Globus pallidus (tissue), 1 donor: Measurements from ENCODE around the gene MIPOL1.

Source experiments
- DNase-seq: peaks from one replicate; pipeline ENCODE4 v3.0.0-alpha.2; 2015; ENCODE audit warnings: low spot score

Gene MIPOL1

GRCh38 chr14:37399517-37399916 lies 201.8 kb downstream of the MIPOL1 start:
- DNase-seq, result no peak

DNA sequence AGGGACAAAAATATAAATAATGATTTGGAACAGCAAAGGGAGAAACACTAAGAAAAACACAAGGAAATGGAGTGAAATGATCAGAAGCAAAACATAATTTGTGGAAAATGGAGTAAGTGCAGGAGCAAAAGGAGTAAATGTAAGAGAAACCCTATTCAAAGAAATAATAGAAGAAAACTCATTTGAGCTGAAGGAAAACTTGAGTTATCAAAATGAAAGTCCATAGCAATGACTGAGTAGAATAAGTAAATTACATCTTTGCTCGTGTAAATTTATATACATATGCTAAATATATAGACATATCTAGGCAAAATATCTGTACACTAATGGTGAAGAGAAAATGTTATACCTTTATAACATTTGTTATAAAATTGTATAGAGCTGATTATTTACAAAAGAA lies 203.4 kb downstream of the MIPOL1 start:
- DNase-seq, result no peak

GRCh38 chr14:37403626-37404025 lies 205.9 kb downstream of the MIPOL1 start:
- DNase-seq, result no peak

- DNase-seq, result no peak
These were observed 208.4 kb downstream of the MIPOL1 start for GRCh38 chr14:37406095-37406494.

GRCh38 chr14:37411079-37411735 lies 213.5 kb downstream of the MIPOL1 start:
- DNase-seq, result no peak

DNA sequence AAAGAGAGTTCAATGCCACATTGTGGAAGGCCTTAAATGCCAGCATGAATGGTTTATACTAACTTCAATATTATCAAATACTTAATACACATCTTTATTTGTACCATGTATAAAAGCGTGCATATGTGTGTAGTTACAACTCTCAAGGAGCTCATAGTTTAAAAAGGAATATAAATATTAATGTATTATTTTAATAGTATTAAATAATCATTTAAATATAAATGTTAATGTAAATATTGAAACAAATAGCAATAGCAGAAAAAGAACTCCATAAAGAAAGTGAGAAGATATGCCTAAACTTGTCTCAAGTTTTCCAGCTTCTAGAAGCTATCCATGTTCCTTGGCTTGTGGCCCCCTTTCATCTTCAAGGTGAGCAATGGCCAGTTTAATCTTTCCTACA lies 215.3 kb downstream of the MIPOL1 start:
- no peak for DNase-seq

GRCh38 chr14:37413504-37414003 lies 215.8 kb downstream of the MIPOL1 start:
- DNase-seq, result no peak

DNA sequence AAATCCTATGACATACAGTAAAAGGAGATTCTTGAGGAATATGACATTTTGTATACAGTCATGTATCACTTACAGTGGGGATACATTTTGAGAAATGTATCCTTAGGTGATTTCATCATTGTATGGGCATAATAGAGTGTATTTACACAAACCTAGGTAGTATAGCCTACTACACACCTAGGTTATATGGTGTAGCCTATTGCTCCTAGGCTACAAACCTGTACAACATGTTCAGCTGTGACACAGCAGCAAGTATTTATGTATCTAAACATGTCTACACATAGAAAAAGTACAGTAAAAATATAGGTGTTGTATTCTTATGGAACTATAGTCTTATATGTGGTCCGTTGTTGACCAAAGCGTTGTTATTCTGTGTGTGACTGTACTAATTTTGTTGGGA lies 218.5 kb downstream of the MIPOL1 start:
- DNase-seq, result no peak

DNA sequence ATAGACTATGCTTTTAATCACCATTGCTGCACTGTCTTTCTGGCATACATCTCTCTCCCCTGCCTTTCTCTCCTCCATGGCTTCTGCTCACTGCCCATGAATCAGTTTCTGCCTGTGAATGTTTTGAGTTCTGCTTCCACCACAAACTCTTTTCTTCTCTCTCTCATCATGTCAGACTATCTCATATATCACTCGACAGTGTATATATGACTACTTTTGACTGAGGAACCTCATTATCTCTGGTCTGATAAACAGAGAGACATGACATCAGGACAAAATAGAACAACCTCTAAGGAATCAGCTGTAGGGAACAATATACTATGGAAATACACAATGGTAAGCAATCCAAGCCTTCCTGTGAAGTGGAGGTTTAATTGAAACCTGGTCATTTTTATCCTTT lies 219.4 kb downstream of the MIPOL1 start:
- DNase-seq, result no peak

DNA sequence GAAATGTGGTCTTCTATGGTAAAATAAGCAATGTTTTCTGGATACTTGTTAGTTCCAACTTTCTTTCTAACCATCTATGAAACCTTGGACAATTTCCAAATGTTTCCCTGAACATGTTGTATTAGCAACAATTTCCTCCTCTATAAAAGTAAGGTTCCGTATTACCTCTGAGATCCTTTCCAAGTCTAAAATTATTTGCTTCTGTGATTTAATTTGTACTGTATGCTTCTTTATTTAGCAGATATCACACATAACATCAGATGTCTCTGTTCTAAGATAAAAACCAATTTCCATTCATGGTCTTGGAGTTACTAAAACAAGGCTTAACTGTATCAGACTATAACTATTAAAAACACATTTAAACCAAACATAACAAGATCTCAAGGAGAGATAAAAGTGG lies 220.1 kb downstream of the MIPOL1 start:
- no peak for DNase-seq

- no peak for DNase-seq
These were observed 222.9 kb downstream of the MIPOL1 start for GRCh38 chr14:37420622-37421021.

DNA sequence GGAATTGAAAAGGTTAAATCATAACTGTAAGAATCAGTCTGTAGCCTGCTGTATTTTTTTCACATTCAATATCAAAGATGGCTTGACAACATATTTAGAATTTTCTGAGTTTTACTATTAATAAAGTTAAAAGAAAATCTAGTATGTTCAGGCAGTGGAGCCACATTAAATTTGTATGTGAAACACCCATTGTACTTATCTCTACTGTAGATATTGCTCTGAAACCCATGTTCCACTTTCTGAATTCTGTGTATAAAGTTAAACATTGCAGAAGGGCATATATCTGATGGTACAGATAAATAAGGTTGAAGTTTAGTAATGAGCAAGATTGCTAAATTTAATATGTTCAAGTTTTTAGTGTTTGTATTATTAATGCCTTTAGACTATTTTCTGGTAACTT lies 224.6 kb downstream of the MIPOL1 start:
- no peak for DNase-seq

- no peak for DNase-seq
These were observed 225.0 kb downstream of the MIPOL1 start for GRCh38 chr14:37422748-37423147.

GRCh38 chr14:37428954-37429353 lies 231.2 kb downstream of the MIPOL1 start:
- no peak for DNase-seq

GRCh38 chr14:37429618-37430017 lies 231.9 kb downstream of the MIPOL1 start:
- DNase-seq, result no peak

DNA sequence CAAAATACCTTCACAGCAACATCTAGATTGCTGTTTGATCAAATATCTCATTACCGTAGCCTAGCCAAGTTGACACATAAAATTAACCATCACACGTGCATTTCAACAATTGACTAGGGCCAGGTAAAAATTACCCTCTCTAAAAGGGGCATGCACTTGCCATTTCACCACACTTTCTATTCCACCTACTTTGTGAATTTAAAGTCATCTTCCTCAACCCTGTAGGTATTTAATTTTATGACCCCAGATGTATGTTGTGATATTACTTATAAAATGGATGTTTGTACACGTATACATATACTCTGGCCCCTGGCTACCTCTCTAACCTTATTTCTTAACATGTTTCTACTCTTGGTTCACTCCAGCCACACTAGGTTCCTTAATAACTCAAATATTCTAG lies 237.1 kb downstream of the MIPOL1 start:
- DNase-seq, result no peak

DNA sequence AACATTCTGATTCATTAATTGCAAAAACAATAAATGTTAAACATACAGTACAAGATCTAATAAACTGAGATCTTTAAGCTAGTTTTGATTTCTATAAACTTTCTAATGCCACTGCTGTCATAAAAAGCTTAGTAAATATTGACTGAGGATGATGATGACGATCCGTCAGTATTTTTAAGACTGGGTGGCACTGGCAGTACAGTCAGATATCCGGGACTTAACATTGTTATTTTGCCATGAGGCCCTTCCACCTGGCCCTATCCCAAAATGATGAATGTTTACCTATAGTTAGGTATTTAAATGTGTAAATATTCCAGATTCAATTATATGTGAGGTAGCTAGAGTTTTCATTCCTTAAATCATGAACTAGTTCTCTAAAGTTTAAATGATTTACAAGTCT lies 238.8 kb downstream of the MIPOL1 start:
- DNase-seq, result no peak

DNA sequence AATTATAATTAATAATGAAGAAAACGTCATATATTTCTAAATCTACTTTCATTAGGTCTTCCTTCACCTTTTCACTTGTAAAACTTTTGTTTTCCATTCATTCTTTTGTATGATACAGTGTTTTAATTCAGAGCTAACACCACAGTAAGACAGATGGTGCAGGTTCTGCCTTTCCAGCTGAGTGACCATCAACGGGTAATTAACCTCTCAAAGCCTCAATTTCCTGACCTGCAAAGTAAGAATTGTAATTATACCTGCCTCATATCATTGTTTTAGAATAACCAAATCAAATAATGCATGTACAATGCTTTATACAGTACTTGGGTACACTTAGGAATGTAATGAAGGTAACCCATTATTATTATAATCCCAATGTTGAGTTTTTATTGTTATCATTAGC lies 239.8 kb downstream of the MIPOL1 start:
- DNase-seq, result no peak

GRCh38 chr14:37438444-37438843 lies 240.7 kb downstream of the MIPOL1 start:
- no peak for DNase-seq

GRCh38 chr14:37443461-37443860 lies 245.7 kb downstream of the MIPOL1 start:
- DNase-seq, result no peak

GRCh38 chr14:37447883-37448391 lies 250.2 kb downstream of the MIPOL1 start:
- no peak for DNase-seq

DNA sequence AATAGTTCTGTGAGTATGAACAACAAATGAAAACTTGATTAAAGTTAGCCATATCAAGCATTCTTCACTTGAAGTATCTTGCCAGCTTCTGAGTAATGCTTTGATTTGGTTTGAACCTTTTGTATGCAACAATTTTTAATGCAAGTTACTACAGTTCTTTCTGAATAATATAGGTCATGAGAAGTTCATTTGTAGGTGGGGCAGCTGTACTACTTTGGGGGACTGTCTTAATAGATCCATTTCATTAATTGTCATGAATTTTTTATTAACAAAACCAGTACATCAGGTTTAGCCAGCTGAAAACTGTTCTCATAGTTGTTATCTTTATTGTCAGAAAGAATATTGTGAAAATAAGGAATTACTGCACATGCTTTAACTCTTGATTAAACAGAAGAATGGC lies 254.6 kb downstream of the MIPOL1 start:
- DNase-seq, result no peak

DNA sequence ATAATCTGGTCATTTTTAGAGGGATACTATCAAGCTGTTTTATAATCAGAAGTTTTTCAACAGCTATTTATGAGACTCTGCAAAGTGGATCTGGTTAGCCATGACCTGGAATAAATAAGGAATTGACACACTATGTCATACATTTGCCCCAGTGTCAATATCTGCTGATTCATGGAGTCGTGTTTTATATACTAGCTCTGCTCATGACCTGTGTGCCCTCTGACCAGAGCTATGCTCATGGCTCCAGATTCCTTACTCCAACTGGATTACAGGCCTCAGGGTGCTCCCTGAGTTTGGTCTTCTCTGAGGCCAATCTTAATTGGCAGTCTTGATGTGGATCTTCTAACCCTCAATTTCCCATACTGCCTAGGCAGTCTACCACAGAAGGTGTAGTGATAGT lies 256.2 kb downstream of the MIPOL1 start:
- DNase-seq, result no peak

- DNase-seq, result no peak
These were observed 259.6 kb downstream of the MIPOL1 start for GRCh38 chr14:37457334-37457733.
